Breast epithelium (tissue), 3 donors: ENCODE measurements around the gene MAGEF1.

Source experiments
- POLR2A ChIP-seq: fragments of 450-650 bp; IDR thresholded peaks from one replicate; pipeline ENCODE4 v1.6.1; 2016; ENCODE audit warnings: antibody characterized with exemption, mild to moderate bottlenecking, moderate library complexity
- POLR2AphosphoS5 ChIP-seq, 3 donors: sonication (generic); formaldehyde crosslinking; IDR thresholded peaks; one replicate each; pipeline ENCODE4 v1.6.1; 2017; ENCODE audit warnings: antibody characterized with exemption in 3 of 3
- TF ChIP-seq, protein P1 (sequence below), 3 donors: fragments of 450-650 bp; IDR thresholded peaks; one replicate each; pipeline ENCODE4 v1.5.1; 2016 to 2017; ENCODE audit warnings: antibody characterized with exemption in 3 of 3, mild to moderate bottlenecking in 3 of 3, moderate library complexity in 3 of 3

DNA sequence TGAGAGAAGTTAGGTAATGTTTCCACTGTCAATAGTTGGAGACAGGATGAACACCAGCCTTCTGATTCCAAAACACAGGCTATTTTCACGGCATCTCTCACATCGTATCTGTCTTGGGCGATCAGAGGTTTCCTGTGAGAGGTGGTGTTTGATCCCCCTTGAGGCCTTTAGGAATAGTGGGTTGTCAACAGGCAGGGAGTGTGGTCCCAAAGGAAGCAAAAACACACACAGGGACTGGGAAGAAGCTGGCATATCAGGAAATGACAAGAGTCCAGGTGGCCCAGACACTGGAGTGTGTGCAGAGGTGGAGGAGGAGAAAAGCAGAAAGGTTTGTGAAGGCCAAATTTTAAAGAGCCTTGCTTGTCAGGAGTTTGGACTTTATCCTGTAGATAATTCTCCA is 6.6 kb upstream of the MAGEF1 start:
- TF ChIP-seq POLR2AphosphoS5 (IDR thresholded peaks at IDR 0.05) (no peak), POLR2A (no peak)
- TF ChIP-seq, protein P1, sequence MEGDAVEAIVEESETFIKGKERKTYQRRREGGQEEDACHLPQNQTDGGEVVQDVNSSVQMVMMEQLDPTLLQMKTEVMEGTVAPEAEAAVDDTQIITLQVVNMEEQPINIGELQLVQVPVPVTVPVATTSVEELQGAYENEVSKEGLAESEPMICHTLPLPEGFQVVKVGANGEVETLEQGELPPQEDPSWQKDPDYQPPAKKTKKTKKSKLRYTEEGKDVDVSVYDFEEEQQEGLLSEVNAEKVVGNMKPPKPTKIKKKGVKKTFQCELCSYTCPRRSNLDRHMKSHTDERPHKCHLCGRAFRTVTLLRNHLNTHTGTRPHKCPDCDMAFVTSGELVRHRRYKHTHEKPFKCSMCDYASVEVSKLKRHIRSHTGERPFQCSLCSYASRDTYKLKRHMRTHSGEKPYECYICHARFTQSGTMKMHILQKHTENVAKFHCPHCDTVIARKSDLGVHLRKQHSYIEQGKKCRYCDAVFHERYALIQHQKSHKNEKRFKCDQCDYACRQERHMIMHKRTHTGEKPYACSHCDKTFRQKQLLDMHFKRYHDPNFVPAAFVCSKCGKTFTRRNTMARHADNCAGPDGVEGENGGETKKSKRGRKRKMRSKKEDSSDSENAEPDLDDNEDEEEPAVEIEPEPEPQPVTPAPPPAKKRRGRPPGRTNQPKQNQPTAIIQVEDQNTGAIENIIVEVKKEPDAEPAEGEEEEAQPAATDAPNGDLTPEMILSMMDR (IDR thresholded peaks at IDR 0.05), result no peak
